Stromal cell of bone marrow (primary cell): ENCODE data around the gene NCAPG2.
"Not testable (repeated sequence)": the region's sequence is repeated elsewhere in the genome, so short reads cannot be mapped to it uniquely, and the experiment has no call there.

Experiments
- DNase-seq: peaks from one replicate; pipeline ENCODE4 v3.0.0-alpha.2; 2012; ENCODE audit warnings: low read depth

NCAPG2 gene

DNA sequence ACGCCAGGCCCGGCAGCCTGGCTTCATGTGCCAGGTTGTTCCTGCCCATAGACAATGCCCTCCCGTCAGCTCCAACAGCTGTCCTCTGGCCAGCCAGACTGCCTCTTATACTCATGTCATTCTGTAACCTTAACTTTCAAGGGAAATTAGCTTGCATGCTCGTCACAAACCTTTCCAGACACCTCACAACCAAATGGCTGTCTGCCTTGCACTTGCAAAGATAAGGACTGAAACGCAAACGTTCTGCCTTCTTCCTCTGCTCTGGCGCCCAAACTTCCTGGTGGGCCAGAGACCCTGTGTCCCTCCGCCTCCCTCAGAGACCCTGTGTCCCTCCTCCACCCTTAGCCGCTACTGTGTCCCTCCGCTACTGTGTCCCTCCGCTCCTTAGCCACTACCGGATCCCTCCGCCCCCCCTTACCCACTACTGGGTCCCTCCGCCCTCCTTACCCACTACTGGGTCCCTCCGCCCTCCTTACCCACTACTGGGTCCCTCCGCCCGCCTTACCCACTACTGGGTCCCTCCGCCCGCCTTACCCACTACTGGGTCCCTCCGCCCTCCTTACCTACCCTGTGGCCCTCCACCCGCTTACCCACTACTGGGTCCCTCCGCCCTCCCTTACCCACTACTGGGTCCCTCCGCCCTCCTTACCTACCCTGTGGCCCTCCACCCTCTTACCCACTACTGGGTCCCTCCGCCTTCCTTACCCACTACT lies 37.5 kb downstream of the NCAPG2 start:
- DNase-seq: not testable (repeated sequence)

DNA sequence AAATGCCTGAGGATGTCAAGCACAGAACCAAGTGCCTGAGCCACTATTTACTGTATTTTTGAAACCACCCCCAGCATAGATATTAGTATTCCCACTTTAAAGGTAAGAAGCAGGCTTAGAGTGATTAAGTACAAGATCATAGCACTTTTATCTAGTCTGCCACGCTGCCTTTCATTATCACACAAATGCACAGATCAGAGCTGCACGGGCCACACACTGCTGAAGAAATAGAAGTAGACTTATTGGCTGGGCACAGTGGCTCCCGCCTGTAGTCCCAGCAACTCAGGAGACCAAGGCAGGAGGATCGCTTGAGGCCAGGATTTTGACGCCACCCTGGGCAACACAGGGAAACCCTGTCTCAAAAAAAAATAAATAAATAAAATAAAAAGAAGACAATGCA lies 38.2 kb downstream of the NCAPG2 start:
- DNase-seq: no peak

- no peak for DNase-seq
These were observed 40.2 kb downstream of the NCAPG2 start for GRCh38 chr7:158664406-158664805.

DNA sequence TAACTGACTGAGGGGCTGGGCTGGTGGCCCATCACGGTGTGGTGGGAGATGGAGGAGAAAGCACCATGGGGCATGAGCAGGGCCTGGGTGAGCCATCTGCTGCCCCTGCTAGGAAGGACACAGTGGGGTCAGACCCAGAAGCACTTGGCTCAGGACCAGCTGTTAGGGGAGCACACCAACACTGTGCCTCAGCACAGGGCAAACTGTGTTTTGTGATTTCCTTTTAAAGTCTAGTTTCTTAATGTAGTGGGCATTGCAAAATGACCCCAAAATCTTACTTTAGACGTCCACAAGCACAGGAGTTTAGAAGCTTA lies 41.2 kb downstream of the NCAPG2 start:
- no peak for DNase-seq

DNA sequence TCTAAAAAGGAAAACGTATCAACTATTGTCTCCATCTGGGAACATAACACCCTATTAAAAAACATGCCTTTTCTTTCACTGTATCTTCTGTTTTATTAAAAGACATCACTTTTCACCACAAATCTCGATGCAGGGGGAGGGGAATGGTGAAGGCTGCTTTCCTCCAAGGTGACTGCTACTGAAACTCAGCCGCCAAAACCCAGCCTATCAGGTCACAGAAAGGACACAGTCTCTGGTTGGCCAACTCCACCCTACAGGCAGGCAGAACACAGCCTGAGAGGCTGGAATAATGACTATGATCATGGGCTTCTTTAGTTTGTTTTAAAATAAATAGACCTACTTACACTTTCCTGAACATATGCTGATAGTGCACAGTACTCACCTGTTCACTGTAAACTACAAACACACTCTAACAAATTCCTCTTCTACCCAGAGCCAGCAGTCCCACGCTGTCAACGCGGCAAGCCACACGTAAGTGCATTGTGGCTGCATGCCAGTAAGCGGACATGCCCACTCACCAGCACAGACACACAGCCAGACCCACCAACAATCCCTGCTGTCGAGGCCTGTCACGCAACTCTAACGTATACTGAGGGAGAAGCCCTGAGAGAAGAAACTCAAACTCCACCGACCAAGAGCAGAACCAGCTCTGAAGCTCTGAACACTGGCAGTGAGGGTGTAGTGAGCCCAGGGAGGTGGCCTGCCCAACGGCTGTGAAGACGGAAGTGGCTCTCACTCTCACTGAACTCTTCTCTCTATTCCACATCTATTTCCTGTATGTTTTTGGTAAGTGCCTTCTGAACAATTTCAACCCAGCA lies 41.8 kb downstream of the NCAPG2 start:
- no peak for DNase-seq

DNA sequence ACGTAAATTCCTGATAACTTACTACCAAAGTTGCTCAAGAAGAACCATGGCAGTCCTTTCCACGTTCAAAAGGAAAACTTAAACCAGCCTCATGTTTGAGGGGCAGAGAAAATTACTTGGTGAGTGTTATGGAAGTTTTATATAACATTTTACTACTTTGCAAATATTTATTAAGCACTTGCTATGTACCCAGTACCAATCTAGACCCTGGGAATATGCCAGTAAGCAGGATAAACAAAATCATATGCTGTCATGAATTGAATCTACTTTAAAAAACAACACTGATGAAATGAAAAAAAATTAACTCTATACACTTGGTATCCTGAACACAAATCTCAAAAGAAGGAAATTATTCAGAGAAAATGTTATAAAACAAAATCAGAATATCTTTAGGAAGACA lies 46.1 kb downstream of the NCAPG2 start:
- DNase-seq: no peak

GRCh38 chr7:158657189-158657746 lies 47.3 kb downstream of the NCAPG2 start:
- no peak for DNase-seq

GRCh38 chr7:158655931-158656441 lies 48.6 kb downstream of the NCAPG2 start:
- no peak for DNase-seq

GRCh38 chr7:158655507-158655906 lies 49.1 kb downstream of the NCAPG2 start:
- no peak for DNase-seq

DNA sequence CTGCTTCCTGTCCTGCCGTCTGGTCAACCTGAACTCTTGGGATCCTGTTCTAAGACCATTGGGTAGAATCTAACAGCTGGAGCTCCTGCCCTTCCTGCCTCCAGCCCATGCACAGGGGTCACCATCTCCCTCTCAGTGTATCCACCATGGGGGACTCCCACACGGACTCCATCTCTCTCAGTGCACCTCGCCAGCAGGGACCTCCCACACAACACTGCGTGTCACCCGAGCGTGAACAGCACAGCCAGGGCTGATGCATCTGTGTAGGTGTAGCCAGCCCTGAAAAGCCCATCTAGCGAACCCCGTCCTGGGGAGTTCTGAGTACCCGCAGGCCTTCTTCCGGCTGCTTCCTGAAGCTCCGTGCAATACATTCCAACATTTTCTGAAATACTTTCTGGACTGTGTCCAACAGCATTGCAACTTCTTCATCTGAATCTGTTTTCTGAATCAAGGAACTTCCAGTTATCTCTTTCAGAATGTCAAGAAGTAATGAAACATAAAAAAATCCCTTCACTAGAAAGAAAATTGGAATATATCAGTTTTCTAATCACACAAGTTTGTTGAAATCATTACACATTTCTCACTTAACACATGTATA lies 52.5 kb downstream of the NCAPG2 start:
- no peak for DNase-seq

DNA sequence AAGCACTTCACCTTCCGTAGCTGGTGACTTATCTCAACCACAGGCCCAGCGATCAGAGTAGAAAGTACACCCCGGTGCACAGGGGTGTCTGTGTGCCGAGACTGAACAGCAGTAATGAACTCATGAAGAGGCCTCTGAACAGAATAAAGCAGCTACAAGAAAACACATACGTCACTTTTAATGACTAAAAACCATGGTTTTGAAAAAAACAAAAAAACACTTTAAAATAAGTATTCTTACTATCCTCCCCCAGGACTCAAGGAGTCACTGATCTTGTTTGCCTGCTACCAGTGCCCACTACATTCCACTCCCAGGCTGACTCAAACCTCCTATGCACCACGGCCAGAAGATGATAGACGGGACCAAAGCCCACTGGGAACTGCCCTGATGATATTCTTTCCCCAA lies 53.8 kb downstream of the NCAPG2 start:
- DNase-seq: peak; percentile 77

GRCh38 chr7:158649279-158649678 lies 55.3 kb downstream of the NCAPG2 start:
- peak; percentile 76 for DNase-seq

- peak; percentile 13 for DNase-seq
These were observed 55.8 kb downstream of the NCAPG2 start for GRCh38 chr7:158648787-158649186.

GRCh38 chr7:158648168-158648567 lies 56.4 kb downstream of the NCAPG2 start:
- DNase-seq: no peak

DNA sequence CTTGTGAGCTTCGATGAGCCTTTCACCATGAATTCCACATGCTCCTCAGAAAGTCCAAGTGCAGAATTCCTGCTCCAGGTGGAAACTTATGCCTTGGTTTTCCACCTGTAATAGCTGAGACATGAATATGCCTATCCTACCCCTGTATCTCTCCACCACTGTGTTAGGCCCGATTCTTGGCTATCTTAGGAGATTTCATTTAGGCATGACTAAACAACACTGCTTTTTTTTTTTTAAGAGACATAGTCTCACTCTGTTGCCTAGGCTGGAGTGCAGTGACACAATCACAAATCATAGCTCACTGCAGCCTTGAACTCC lies 57.2 kb downstream of the NCAPG2 start:
- no peak for DNase-seq

DNA sequence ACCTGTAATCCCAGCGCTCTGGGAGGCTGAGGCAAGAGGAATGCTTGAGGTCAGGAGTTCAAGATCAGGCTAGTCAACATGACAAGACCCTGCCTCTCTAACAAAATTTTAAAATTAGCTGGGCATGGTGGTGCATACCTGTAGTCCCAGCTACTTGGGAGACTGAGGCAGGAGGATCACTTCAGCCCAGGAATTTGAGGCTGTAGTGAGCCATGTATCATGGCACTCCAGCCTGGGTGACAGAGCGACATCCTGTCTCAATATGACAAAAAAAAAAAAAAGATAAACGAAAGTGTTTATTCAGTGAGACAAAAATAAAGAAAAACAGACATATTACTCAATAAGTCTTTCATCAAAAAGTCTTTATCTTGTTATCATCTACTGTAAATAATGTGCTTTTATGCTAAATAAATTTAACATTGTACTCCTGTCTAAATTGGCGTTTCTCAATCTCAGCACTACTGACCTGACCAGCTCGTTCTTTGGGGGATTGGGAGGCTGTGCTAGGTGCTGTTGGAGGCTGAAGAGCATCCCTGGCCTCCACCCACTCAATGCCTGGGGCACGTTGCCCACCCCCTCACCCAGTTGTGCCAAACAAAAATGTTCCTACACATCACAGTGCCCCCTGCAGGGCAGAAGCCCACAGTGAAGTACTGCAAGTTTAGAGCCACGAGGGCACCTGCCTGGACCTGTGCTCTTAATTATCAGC lies 57.7 kb downstream of the NCAPG2 start:
- DNase-seq: no peak

DNA sequence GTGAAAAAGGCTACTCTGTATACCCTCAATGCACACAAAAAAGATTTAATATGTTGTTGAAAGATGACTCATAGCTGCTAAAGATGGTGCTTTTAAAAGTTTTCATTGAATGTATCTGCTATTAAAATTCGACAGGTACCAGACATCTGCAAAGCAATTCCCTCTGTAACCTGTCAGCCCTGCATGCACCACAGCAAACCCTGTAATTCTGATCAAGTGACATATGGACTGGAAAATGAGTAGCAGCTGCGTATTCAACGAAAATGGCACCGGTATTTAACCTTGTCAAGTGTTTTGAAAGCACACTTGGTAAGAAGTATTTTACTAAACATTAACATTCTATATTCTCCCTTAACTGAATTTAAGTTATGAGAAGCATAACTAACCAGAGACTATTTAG lies 58.8 kb downstream of the NCAPG2 start:
- no peak for DNase-seq

DNA sequence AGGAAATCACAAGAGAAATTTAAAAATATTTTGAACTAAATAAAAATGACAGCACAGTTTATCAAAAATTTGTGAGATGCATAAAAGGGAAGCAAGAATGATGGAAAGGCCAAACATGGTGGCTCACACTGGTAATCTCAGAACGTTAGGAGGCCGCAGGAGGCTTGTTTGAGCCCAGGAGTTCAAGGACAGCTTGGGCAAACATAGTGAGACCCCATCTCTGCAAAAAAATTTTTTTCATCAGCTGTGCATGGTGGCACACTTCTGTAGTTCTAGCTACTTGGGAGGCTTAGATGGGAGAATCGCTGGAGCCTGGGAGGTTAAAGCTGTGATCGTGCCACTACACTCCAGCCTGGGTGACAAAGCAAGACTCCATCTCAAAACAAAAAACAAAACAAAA lies 62.5 kb downstream of the NCAPG2 start:
- DNase-seq: no peak

- no peak for DNase-seq
These were observed 66.6 kb downstream of the NCAPG2 start for GRCh38 chr7:158638001-158638400.

DNA sequence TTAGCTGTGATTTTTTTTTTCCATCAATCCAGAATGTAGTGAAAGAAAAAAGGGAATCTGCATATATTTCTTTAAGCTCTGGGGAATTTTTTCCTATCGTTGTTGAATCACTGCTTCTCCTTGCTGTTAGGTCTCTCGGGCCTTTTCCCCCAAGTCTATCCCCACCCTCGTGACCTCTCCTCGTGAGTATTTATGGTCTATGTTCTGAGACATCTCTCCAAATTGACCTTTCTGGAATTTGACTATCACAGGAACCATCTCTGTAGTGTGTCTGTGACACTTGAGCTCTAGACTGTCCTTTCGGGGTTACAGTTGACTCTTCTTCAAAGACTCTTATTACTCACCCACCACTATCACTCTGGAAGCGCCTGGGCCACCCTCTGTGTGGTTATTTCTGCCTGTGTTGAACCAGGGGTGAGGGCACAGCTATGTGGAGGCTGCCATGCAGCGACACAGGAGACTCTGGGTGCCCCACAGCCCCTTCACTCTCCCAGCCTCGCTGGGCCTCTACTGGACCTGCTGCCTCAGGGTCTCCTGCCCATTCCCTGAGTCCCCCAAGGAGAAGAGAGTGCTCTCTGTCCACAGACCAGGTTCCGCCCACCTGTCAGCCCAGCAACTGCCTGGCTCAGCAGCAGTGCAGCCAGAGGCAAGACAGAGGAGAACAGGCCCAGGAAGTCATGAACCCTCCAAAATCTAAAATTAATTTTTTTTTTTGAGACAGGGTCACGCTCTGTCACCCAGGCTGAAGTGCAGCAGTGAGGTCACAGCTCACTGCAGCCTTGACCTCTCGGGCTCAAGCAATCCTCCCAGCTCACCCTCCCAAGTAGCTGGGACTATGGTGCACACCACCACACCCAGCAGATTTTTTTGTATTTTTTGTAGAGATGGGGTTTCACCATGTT lies 71.3 kb downstream of the NCAPG2 start:
- DNase-seq: no peak

DNA sequence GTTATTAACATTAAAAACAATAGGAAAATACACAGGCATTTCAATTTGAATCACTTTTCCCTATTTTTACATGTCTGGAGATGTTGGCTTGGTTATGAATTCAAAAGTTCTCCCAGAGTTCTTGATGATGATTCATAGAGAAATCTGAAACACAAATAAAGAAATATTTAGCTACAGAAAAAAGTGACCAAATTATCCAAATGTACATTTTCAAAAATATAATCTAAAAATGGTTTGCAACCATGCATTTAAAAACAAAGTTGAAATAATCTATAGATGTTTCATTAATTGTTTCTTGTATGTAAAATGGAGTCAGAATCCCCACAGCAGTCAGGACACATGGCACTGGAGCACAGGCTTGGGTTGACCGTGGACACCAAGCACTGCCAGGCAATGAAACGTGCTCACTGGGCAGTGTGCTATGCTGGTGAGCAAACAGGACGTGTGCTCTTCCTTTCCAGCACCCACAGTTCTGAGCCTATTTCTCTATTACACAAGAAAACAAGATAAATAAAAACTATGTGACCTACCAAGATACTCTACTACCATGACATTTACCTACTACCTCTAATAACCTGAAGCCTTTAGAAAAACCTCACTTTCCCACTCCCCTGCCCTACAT lies 72.9 kb downstream of the NCAPG2 start:
- DNase-seq: no peak
